ENCODE data around the gene FAM135A.
A peak's percentile ranks its signal among the peaks of the same experiment; 100 is the strongest.
"Not testable (repeated sequence)": the region's sequence is repeated elsewhere in the genome, so short reads cannot be mapped to it uniquely, and the experiment has no call there.

Gene FAM135A

GRCh38 chr6:70537266-70537665 lies 124.0 kb downstream of the FAM135A start:
- CTCF ChIA-PET, result interaction anchor here (1.5 to 2.3 kb wide), 2 partner anchors 19 to 347 kb away, joined by 5 read pairs; no protein-coding TSS in a partner anchor
- DNase-seq (ENCODE audit: extremely low spot score), result peak; percentile 12
- no peak for TF ChIP-seq CTCF (IDR thresholded peaks at IDR 0.05; ENCODE audit: control extremely low read depth, extremely low read depth, low read depth, missing control alignments)
- POLR2A ChIA-PET, result no interaction called here

GRCh38 chr6:70538376-70538775 lies 125.1 kb downstream of the FAM135A start:
- ChIA-PET CTCF (interaction anchor here (1.0 kb wide), 1 partner anchor 15 kb away, joined by 3 read pairs; no protein-coding TSS in a partner anchor), POLR2A (interaction anchor here (0.6 kb wide), 1 partner anchor 164 kb away, joined by 5 read pairs; no protein-coding TSS in a partner anchor)
- TF ChIP-seq CTCF (IDR thresholded peaks at IDR 0.05; ENCODE audit: control extremely low read depth, extremely low read depth, low read depth, missing control alignments), result no peak

GRCh38 chr6:70547313-70547712 lies 134.0 kb downstream of the FAM135A start:
- ChIA-PET POLR2A (no interaction called here), CTCF (interaction anchor here (1.7 to 3.8 kb wide), 4 partner anchors 11 to 337 kb away, joined by 4 to 16 read pairs (median 12); no protein-coding TSS in a partner anchor)
- DNase-seq (ENCODE audit: extremely low spot score), result no peak
- peak; percentile 14 for TF ChIP-seq CTCF (IDR thresholded peaks at IDR 0.05; ENCODE audit: control extremely low read depth, extremely low read depth, low read depth, missing control alignments)

More at GRCh38 chr6:70538376-70538775, 125.1 kb downstream of the FAM135A start:
- peak; percentile 40 for DNase-seq (ENCODE audit: extremely low spot score)

GRCh38 chr6:70547905-70548304 lies 134.6 kb downstream of the FAM135A start:
- no peak for DNase-seq (ENCODE audit: extremely low spot score)
- ChIA-PET POLR2A (no interaction called here), CTCF (interaction anchor here (1.7 to 3.8 kb wide), 3 partner anchors 10 to 139 kb away, joined by 4 to 16 read pairs (median 14); no protein-coding TSS in a partner anchor)
- TF ChIP-seq CTCF (IDR thresholded peaks at IDR 0.05; ENCODE audit: control extremely low read depth, extremely low read depth, low read depth, missing control alignments), result no peak

- CTCF ChIA-PET, result interaction anchor here (3.8 kb wide), 1 partner anchor 14 kb away, joined by 16 read pairs; no protein-coding TSS in a partner anchor
- POLR2A ChIA-PET, result no interaction called here
- no peak for DNase-seq (ENCODE audit: extremely low spot score)
- TF ChIP-seq CTCF (IDR thresholded peaks at IDR 0.05; ENCODE audit: control extremely low read depth, extremely low read depth, low read depth, missing control alignments), result no peak
Observed at GRCh38 chr6:70549327-70549726, 136.0 kb downstream of the FAM135A start.

- ChIA-PET POLR2A (no interaction called here), CTCF (interaction anchor here (1.3 kb wide), 1 partner anchor 183 kb away, joined by 4 read pairs; no protein-coding TSS in a partner anchor)
- TF ChIP-seq CTCF (IDR thresholded peaks at IDR 0.05; ENCODE audit: control extremely low read depth, extremely low read depth, low read depth, missing control alignments), result no peak
- no peak for DNase-seq (ENCODE audit: extremely low spot score)
Observed at GRCh38 chr6:70551566-70551965, 138.3 kb downstream of the FAM135A start.

GRCh38 chr6:70552286-70552940 lies 139.1 kb downstream of the FAM135A start:
- DNase-seq (ENCODE audit: extremely low spot score); POLR2A ChIA-PET; CTCF ChIA-PET: not testable (repeated sequence)

All from GM10248 (cell line).